ENCODE measurements around the gene TCHP.
A peak's percentile ranks its signal among the peaks of the same experiment; 100 is the strongest.
"Not testable (repeated sequence)": the region's sequence is repeated elsewhere in the genome, so short reads cannot be mapped to it uniquely, and the experiment has no call there.

The TCHP gene

GRCh38 chr12:109910254-109910968, 10.3 kb downstream of the TCHP start:
- no peak for DNase-seq (ENCODE audit: low read depth in 3 of 3)

DNA sequence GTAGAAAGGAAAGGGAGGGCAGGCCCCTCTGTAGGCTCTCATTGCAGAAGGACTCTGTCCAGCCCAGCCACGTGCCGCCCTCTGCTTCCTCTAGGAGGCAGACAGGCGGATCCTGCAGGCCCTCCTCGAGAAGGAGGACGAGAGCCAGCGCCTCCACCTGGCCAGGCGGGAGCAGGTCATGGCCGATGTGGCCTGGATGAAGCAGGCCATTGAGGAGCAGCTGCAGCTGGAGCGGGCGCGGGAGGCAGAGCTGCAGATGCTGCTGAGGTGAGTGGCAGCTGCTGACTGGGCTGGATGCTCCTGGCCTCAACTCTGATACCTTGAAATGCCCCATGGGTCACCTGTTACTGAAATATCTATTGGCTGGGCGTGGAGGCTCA, 10.9 kb downstream of the TCHP start:
- DNase-seq (ENCODE audit: low read depth in 3 of 3), result no peak

DNA sequence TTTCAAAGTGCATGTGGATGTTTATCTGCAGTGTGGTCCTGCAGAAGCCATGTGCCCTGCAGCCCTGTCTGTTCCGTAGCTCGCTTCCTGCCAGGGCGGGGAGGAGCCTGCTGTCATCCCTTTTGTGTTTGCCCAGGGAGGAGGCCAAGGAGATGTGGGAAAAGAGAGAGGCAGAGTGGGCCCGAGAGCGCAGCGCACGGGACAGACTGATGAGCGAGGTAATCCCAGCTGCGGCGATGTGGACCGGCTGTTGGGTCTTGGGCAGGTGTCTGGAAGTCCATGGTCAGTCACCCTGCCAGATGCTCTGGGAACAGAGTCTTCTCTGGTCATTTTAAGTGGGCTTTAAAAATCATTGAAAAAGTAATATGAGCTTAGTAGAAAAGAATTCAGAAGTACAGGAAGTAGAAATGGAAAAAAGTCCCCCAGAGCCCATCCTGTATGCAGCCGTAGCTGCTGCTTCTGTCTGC, 12.8 kb downstream of the TCHP start:
- no peak for DNase-seq (ENCODE audit: low read depth in 3 of 3)

GRCh38 chr12:109914461-109914860, 14.4 kb downstream of the TCHP start:
- DNase-seq (ENCODE audit: low read depth in 3 of 3), result no peak

GRCh38 chr12:109915171-109916040, 15.3 kb downstream of the TCHP start:
- no peak for DNase-seq (ENCODE audit: low read depth in 3 of 3)

DNA sequence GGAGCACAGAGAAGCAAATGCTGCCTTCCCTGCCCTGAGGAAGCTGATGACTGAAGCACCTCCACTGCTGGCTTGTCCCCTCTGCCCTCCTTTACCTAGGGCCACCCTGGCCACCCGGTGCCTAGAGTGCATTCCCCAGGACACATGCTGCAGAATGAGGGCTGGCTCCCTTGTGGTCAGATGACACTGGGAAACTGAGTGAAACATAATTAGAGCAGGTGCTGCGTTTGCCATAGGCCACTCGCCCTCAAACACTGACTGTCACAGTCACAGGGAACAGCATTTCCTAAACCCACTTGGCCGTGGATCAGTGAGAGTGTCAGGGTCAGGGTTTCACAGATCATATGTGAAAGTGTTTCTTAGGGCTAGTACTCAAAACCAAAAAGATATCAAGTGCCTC, 16.0 kb downstream of the TCHP start:
- no peak for DNase-seq (ENCODE audit: low read depth in 3 of 3)

- no peak for DNase-seq (ENCODE audit: low read depth in 3 of 3)
These were observed 19.4 kb downstream of the TCHP start for GRCh38 chr12:109919456-109919855.

DNA sequence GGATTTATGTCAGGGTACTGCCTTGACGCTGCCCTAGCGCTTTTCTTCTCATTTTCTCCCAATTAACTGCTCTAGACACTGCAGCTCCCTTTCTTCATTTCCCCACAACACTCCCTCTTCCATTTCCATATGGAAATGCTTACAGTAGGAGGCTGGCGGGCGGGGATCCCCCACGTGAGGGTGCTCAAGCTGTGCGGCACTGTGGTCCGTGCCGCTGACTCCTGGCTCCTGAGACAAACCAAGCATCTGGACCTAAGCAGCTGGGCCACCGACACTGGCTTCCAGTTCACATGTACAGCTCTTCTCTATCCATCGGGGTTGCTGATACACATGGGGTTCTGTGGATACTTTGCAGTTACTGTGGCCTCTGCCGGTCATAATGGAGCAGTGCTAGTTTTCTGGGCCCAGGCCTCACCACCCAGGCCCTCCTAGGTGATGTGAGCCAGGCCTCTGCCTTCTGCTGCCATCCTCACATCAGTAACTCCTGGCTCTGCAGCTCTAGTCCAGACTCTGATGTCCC, 20.2 kb downstream of the TCHP start:
- DNase-seq (ENCODE audit: low read depth in 3 of 3), result no peak

DNA sequence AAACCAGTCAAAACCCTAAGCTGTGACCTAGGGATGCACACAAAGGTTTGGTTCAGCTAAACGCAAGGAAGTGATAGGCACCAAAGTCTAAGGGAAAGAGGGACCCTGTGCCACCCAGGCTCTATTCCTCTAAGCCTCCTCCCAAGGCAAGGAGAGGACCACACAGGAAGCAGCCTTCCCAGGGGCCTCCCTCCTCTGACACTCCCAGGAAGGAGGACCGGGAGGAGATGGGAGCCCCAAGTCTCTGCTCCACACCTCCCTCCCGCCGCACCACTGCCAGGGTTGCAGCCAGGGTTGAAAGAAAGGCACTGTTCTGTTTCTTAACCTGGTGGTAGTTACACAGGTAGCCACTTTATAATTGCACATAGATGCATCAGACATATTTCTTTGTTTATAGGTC, 21.9 kb downstream of the TCHP start:
- no peak for DNase-seq (ENCODE audit: low read depth in 3 of 3)

DNA sequence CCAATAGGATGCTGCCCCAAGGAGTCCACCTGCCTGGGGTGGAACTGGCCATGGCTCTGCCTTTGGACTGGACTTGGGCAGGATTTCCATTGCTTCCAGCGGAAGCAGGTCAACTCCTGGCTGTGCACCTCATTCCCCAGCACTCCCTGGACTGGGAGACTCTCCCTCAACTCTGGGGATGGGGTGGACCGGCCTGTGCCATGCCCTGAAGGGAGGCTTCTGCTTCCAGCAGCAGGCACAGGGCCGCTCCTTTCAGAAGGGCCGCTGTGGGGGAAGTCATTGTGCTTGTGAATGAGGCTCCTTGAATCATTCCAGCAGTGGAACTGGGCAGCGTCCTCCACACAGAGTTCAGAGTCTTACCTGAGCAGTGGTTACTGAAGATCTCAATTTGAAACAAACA, 23.0 kb downstream of the TCHP start:
- no peak for DNase-seq (ENCODE audit: low read depth in 3 of 3)

DNA sequence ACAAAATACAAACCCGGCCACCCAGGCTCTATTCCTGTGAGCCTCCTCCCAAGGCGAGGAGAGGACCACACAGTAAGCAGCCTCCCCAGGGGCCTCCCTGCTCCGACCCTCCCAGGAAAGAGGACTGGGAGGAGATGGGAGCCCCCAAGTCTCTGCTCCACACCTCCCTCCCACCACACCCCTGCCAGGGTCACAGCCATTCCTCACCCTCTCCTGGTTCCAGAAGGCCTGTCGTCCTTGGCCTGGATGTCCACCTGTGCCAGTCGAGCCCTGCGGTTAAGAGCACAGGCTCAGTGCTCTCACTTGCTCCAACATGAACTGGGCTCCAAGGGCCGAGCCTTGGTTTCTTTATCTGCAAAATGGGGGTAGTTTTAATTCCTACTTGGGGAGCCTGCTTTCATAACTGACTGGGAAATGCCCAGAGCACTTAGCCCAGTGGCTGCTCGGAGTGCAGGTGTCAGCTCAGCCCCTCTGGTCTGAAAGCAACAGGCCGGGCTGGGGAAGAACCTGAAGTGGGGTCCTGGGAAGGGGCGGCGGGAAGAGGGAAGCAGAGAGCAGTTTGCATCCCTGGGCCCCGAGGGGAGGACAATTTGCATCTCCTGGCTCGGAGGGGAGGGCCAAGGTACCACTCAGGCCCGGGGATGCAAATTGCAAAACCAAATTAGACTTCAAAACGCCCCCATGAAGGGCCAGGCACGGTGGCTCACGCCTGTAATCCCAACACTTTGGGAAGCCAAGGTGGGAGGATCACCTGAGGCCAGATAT, 23.6 kb downstream of the TCHP start:
- DNase-seq (ENCODE audit: low read depth in 3 of 3), result no peak

- no peak for DNase-seq (ENCODE audit: low read depth in 3 of 3)
These were observed 25.2 kb downstream of the TCHP start for GRCh38 chr12:109925185-109925840.

DNA sequence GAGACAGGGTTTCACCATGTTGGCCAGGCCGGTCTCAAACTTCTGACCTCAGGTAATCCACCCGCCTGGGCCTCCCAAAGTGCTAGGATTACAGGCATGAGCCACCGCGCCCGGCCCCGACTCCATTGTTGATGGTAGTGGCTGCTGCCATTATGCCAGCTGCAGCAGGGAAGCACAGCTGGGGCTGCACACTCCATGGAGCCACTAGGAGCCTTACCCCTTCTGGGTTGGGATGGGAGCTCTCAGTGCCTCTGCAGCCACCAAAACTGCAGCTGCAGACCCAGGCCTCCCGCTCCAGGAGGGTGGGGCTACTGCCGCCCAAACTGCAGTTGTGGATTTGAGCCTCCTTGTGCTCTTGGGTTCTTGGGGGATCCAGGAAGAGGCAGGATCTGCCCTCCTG, 25.9 kb downstream of the TCHP start:
- no peak for DNase-seq (ENCODE audit: low read depth in 3 of 3)

- no peak for DNase-seq (ENCODE audit: low read depth in 3 of 3)
These were observed 26.6 kb downstream of the TCHP start for GRCh38 chr12:109926488-109927210.

DNA sequence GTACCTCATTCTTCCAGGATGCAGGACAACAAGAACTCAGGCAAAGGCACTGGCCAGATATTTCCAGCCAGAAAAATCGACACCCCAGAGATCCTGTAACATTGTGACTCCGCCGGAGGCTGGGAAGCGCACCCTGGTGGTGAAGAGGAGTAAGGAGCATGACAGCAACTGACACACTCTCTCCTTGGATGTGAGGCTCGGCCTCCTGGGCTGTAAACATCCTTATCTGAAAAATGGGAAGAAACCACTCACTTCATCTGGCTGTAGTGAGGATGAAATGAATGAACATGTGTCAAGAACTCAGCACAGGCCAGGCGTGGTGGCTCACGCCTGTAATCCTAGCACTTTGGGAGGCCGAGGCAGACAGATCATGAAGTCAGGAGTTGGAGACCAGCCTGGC, 27.5 kb downstream of the TCHP start:
- peak; percentile 7 to 19 (median 17) for DNase-seq (ENCODE audit: low read depth in 3 of 3)

GRCh38 chr12:109928058-109928656, 28.1 kb downstream of the TCHP start:
- DNase-seq (ENCODE audit: low read depth in 3 of 3), result no peak

- not testable (repeated sequence) for DNase-seq (ENCODE audit: low read depth in 3 of 3)
These were observed 29.3 kb downstream of the TCHP start for GRCh38 chr12:109929326-109929725.

DNA sequence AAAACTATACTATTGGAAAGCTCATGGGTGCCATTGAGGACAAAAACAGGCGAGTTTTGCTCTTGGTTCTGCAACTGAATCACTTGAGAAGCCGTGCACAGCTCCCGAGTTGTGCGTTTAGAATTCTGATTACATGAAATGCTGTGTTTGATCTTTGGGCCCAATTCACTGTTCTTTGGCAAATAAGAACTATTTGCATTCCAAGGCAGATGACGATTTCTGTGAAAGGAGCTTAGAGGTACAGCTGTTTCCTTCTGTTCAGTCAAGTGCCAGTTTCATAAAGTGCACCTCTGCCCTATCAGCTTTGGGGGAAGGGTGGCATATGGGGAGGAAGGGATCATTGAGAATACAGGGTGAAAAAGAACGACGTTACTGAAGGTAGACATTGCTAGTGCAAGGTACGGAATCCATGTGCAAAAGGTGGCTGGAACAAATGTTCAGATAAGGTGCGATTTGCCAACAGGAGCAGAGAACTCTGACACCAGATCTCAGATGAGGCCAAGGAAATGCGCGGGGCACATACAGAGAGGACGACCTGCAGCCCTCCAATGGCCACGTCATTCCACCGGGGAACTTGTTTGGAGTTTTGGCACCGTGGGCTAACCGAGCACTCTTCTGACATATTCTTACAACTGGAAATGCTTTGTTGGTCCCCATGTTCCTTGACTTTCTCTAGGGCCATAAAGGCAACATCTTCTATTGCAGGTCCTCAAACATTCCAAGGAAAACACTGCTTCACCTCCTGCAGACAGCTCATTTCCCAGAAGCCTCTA, 30.1 kb downstream of the TCHP start:
- DNase-seq (ENCODE audit: low read depth in 3 of 3), result no peak

DNA sequence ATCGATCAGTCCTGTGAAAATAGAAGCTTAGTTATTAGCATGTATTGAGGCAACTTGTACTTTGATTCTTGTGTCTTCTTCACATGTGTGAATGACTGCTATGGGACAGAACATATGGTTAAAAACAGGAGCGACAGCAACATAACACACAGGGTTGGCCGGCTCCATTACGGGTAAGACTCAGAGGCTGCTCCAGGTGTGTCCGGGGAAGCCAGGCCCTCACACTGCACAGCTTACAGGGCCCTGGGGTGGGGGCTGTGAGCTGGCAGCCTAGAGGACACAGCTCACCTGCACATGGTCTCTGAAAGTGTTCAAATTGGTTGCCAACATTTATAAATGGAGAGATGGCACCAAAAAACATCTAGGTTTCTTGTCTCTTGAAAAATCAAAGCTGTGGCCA, 31.1 kb downstream of the TCHP start:
- no peak for DNase-seq (ENCODE audit: low read depth in 3 of 3)

Data from stimulated activated CD4-positive, alpha-beta T cell treated with anti-CD3 and anti-CD28 coated beads, TNF-alpha, amount 100 ng/mL, for 48 hours (primary cell).